Stimulated activated CD4-positive, alpha-beta T cell treated with anti-CD3 and anti-CD28 coated beads, TNF-alpha, amount 100 ng/mL, for 4 hours (primary cell): ENCODE results near the gene AMDHD2.
"Not testable (repeated sequence)": the region's sequence is repeated elsewhere in the genome, so short reads cannot be mapped to it uniquely, and the experiment has no call there.

ENCODE experiments used
- DNase-seq, 3 experiments: peaks; one replicate each; pipeline ENCODE4 v3.0.0-alpha.2; 2020; ENCODE audit warnings: low read depth in 3 of 3

Gene AMDHD2

GRCh38 chr16:2520097-2520783 lies at the start of gene AMDHD2:
Gene AMDHD2, plus strand, starts transcription at chr16:2520371. Its CDS starts 88 bp downstream, at chr16:2520459.
- DNase-seq, result peak; percentile 75 to 84 (median 77)

- DNase-seq, result no peak
These were observed 49.6 kb upstream of the AMDHD2 start for GRCh38 chr16:2470603-2471015.

GRCh38 chr16:2471016-2471652 lies 49.0 kb upstream of the AMDHD2 start, which contains the start of gene NTN3:
Gene NTN3, plus strand, starts transcription at chr16:2471297. Its CDS starts 405 bp downstream, at chr16:2471702.
- DNase-seq, result no peak

GRCh38 chr16:2471653-2472487 lies 48.3 kb upstream of the AMDHD2 start:
- no peak for DNase-seq

GRCh38 chr16:2472488-2472864 lies 47.7 kb upstream of the AMDHD2 start:
- no peak for DNase-seq

- no peak for DNase-seq
These were observed 47.2 kb upstream of the AMDHD2 start for GRCh38 chr16:2472885-2473445.

- no peak for DNase-seq
These were observed 46.7 kb upstream of the AMDHD2 start for GRCh38 chr16:2473446-2473926.

- peak; percentile 34 to 42 (median 41) for DNase-seq
These were observed 45.9 kb upstream of the AMDHD2 start for GRCh38 chr16:2473999-2474876.

- DNase-seq, result peak; percentile 64 to 68 (median 65)
These were observed 45.2 kb upstream of the AMDHD2 start, which contains the start of gene TBC1D24 for GRCh38 chr16:2474877-2475412. Gene TBC1D24, plus strand, starts transcription at chr16:2475127. Its CDS starts 21,022 bp downstream, at chr16:2496149.

GRCh38 chr16:2475413-2476344 lies 44.5 kb upstream of the AMDHD2 start:
- DNase-seq, result no peak

- no peak for DNase-seq
These were observed 43.8 kb upstream of the AMDHD2 start for GRCh38 chr16:2476345-2476720.

- no peak for DNase-seq
These were observed 43.4 kb upstream of the AMDHD2 start for GRCh38 chr16:2476741-2477140.

- DNase-seq, result no peak
These were observed 42.8 kb upstream of the AMDHD2 start for GRCh38 chr16:2477327-2477726.

- DNase-seq, result no peak
These were observed 41.9 kb upstream of the AMDHD2 start for GRCh38 chr16:2478279-2478678.

- DNase-seq, result not testable (repeated sequence)
These were observed 40.2 kb upstream of the AMDHD2 start for GRCh38 chr16:2479996-2480395.

GRCh38 chr16:2480948-2481347 lies 39.2 kb upstream of the AMDHD2 start:
- DNase-seq, result no peak

- DNase-seq, result no peak
These were observed 38.5 kb upstream of the AMDHD2 start for GRCh38 chr16:2481676-2482075.

GRCh38 chr16:2482249-2482648 lies 37.9 kb upstream of the AMDHD2 start:
- DNase-seq, result no peak
